ENCODE measurements around the gene PCLAF.

- TF ChIP-seq, protein P1, sequence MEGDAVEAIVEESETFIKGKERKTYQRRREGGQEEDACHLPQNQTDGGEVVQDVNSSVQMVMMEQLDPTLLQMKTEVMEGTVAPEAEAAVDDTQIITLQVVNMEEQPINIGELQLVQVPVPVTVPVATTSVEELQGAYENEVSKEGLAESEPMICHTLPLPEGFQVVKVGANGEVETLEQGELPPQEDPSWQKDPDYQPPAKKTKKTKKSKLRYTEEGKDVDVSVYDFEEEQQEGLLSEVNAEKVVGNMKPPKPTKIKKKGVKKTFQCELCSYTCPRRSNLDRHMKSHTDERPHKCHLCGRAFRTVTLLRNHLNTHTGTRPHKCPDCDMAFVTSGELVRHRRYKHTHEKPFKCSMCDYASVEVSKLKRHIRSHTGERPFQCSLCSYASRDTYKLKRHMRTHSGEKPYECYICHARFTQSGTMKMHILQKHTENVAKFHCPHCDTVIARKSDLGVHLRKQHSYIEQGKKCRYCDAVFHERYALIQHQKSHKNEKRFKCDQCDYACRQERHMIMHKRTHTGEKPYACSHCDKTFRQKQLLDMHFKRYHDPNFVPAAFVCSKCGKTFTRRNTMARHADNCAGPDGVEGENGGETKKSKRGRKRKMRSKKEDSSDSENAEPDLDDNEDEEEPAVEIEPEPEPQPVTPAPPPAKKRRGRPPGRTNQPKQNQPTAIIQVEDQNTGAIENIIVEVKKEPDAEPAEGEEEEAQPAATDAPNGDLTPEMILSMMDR (IDR thresholded peaks at IDR 0.05), result no peak
- no peak for TF ChIP-seq POLR2A (IDR thresholded peaks at IDR 0.05)
These were observed 7.8 kb upstream of the PCLAF start for GRCh38 chr15:64389036-64389435.
